ENCODE measurements around the gene ENGASE. TPM values are rescaled to one million over a fixed set of nuclear protein-coding genes. Genes with fewer than 3 reads are reported as not detected.

The ENGASE gene
- total RNA-seq, 4 donors from 2014 or later, result 21.6 to 60.7 (median 31.7) TPM

DNA sequence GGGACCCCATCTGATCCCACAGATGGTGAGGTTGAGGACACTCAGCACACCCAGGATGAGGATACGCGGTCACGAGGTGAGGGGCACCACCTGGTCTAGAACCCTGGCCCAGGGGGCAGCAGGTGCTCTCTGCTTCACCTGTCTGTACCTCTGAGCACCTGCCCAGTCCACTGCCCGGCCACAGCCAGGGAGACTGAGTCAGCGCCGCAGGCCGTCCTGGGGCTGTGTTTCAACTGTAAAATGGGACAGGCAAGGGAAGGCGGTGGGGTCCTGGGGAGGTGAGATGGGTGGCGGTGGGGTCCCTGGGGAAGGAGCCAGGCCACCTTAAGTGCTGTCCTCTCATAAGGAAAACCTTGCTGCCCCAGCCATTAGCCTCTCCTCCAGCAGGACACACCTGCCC, 60.4 kb downstream of the ENGASE start:
- TF ChIP-seq CTCF (IDR thresholded peaks at IDR 0.05; ENCODE audit: low read depth), result no peak

- no peak for TF ChIP-seq CTCF (IDR thresholded peaks at IDR 0.05; ENCODE audit: low read depth)
These were observed 61.2 kb downstream of the ENGASE start for GRCh38 chr17:79135628-79136405.

Other genes with a start within 250 kb of the ENGASE start
- gene USP36, start 234.0 kb upstream of the ENGASE start, total RNA-seq, result 10 to 100 TPM; 38.3 to 60.7 (median 51.1) TPM
- gene CEP295NL, start 171.6 kb upstream of the ENGASE start, total RNA-seq, result 1 to 10 TPM; 5.4 to 7.3 (median 6.4) TPM
- gene TIMP2, start 149.4 kb upstream of the ENGASE start, total RNA-seq, result 100 to 1,000 TPM; 123 to 267 (median 233) TPM
- gene LGALS3BP, start 94.9 kb upstream of the ENGASE start, total RNA-seq, result 100 to 1,000 TPM; 237 to 556 (median 448) TPM
- 10 to 100 TPM; 13.9 to 22.9 (median 18.2) TPM for gene CANT1, start 65.1 kb upstream of the ENGASE start, total RNA-seq
- 100 to 1,000 TPM; 198 to 469 (median 294) TPM for gene C1QTNF1, start 50.7 kb upstream of the ENGASE start, total RNA-seq